TTC549 (cell line): ENCODE data around the gene GLIS1.

Source experiments
- FAIRE-seq: peaks from 2 replicates; lab custom pipeline; 2012; peaks lifted over from hg19 to GRCh38; lab: Jason Lieb, UNC

The GLIS1 gene

GRCh38 chr1:53735681-53736080, 3.3 kb downstream of the GLIS1 start:
- FAIRE-seq = no peak

GRCh38 chr1:53735261-53735660, 3.7 kb downstream of the GLIS1 start:
- no peak for FAIRE-seq

DNA sequence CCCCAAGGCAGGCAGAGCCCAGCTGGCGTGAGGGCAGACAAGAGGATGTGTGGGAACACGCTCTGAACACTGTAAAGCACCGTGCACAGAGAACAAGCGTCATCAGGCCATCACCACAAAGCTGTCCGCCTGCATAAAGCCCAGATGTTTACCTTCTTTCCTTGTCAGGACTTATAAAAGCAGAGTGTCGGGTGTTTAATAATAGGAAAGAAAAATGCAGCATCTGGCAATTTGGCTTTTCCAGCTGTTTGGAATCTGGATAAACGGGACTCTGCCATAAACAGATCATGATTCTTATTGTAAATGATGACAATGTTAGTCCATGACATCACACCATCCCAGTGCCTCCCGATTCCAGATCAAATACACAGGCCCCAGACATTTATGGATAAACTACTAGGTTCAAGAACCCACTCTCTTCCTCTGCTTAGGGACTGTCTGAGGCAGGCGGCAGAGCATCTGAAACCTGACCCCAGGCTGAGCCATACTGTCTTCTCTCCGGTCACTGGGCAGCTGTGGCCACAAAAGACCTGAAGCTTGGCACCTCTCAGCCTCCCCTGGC, 4.2 kb downstream of the GLIS1 start:
- FAIRE-seq = no peak

DNA sequence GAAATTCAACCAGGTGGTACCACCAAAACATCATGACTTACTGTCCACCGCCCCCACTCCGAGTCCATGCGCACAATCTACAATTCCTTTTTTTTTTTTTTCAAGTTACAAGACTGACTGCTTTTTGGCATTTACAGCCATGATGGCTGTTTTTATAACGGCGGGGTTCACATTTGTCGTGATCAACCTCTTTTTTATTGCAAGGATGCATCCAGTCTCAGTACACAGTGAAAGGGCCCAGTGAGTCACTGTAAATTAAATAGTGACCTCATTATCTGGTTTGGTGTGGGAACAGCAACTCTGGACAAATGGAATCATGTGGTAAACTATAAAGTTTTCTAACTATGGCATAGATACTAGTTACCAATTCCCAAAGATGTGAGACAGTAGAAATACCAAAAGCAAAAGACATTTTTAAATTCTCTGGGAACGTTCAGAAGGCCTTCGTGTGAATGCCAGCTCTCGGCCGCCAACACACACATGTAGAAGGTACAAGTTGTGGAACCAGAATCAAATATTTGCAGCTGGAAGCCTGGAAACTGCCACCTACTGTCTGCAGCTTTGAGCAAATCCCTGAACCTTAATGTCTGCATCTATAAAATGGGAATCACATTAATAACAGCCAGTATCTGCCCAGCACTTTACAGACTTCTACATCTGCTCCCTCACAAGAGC, 4.9 kb downstream of the GLIS1 start:
- no peak for FAIRE-seq

DNA sequence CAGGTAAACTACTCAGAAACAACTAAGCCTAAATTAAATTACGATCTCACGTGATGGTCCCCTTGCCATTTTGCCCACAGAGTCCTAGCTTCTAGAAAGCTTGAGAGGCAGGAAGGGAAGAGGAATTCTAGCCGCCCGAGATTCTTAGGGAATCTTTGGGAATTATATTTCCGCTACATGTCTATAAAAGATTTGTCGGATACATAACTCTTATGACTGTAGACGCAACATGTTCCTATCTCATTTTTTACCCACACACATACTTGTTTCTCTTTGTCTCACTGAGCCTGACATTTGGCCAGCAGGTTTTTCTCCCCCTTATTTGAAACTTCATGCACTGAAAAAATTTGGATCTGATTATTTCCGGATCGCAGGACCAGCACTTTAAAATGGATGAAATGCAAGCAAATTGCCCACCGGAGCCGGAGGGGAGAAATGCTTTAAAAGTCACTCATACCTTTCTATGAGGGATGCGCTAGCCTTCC, 5.5 kb downstream of the GLIS1 start:
- FAIRE-seq = no peak

- FAIRE-seq = no peak
Observed at GRCh38 chr1:53732912-53733317, 6.0 kb downstream of the GLIS1 start.

DNA sequence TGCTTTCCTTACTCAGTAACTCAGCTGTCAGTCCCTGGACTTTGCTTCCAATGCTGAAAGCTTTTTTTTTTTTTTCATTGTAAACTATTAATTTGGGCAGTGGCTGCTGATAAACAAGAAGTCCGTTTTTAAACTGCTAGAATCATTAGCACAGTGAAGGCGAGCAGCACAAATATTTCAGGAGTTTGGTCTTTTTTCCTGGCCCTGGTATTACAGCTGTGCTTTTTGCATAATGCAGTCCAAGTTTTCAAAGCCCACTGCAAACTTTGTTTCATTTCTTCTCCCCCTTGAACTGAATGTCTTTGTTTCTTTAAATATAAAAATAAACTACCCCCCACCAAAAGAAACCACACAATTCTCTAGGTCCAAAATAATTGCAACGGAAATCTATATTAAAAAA, 6.6 kb downstream of the GLIS1 start:
- no peak for FAIRE-seq

DNA sequence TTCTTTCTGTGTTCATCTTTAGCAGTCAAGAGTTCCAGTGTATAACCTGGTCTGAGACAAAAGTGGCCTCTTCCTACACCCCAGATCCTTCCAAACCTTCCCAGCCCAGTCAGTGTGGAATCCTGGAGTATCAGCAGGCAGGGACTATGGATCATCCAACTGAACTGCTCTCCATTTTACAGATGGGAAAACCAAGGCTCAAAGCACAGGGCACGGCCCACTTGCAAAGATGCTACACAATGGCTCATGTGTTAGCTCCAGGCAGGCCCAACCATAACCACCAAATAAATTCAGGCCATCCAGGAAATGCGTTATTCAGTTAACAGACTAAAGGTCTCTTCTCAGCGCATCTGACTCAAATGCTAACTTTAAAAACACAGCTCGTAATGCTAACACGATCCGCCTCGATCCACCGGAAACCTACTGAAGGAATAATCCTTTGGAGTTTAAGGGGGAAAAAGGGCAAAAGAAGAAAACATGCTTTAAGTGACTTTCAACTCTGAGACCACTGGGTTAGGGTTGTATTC, 7.1 kb downstream of the GLIS1 start:
- FAIRE-seq = no peak

DNA sequence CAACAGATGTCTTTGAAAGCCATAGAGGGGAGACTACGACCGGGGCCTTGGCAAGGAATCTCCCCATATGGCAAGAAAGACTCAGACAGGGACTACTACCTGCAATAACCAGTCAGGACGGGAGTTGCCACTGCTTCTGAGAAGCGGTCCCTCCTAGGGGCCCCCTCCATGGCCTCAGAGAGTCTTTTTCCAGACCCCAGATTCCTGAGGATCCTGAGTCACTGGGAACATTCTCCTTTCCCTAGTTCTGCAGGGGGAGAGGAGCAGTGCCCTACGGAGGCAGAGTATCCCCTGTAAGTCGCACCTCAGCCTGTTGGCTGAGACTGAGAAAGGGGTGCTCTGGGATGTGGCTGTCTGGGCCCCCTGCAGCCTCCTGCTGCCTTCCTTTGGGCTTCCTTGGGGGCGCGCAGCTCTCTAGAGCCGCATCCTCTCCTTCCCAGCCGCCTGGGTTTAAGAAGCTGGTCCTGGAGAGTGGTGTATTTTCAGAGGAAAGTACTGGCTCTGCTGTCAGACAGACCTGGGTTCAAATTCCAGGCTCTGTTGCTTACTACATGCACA, 7.8 kb downstream of the GLIS1 start:
- FAIRE-seq = no peak

DNA sequence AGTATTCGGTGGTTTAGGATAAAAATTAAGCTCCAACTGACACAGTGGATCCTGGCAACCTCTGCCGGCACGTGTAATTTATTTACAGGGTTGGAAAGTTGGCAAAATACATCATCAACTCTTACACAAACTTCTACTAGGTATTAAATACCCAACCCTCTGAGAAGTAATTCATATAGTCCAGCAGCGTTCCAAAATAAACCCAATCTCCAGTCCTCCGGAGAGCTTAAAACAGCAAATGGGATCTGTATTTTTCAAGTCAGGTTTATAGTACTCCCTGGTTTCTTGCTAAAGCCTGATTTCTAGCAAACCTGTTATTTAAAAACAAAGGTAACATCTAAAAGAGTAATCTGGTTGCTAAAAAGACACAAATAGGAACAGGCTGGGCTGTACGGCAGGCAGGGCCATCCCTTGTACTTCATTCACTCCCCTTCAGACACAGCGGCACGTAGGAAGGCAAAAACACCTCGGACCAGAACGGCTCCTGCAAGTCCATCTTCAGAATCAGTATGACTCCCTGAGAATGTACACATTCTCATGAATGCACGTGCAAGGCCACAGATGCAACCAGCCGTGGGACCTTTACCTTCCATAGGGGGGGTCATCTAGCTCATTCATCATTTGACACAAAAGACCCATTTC, 8.6 kb downstream of the GLIS1 start:
- FAIRE-seq = no peak

DNA sequence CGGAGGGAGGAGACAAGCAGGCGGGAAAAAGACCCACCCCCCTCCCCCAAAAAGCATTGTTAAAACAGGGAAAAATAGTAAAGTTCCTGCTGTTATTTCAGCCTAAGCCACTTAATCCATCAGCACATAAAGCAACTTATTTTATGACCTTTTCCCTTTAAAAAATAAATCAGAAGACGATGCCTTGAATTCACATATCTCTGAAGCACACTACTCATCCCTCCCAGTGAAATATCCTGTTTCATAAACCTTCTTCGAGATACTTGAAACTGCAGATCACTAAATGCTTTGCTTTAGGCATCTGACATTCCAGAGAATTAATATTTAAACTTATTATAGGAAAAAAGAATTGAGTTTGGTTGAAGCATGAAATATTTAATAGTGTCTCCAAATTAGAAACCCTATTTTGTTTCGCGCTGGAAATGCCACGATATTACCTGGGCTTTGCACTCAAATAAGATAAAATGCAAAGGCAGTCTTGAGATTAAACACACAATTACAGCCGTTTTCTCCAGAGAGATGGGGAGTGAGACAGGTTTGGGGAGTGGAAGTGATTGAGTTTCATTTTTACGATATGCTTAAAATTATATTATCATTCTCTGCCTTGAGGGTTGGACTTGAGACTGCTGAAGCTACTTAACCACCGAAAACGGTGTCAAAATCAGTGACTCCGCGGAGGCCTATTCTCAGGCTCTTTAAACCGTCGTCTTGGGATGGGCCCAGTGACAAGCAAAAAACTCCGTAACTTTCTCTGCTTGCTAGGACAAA, 9.3 kb downstream of the GLIS1 start:
- FAIRE-seq = no peak

GRCh38 chr1:53728702-53729455, 10.1 kb downstream of the GLIS1 start:
- FAIRE-seq = no peak

GRCh38 chr1:53728196-53728595, 10.8 kb downstream of the GLIS1 start:
- FAIRE-seq = no peak

DNA sequence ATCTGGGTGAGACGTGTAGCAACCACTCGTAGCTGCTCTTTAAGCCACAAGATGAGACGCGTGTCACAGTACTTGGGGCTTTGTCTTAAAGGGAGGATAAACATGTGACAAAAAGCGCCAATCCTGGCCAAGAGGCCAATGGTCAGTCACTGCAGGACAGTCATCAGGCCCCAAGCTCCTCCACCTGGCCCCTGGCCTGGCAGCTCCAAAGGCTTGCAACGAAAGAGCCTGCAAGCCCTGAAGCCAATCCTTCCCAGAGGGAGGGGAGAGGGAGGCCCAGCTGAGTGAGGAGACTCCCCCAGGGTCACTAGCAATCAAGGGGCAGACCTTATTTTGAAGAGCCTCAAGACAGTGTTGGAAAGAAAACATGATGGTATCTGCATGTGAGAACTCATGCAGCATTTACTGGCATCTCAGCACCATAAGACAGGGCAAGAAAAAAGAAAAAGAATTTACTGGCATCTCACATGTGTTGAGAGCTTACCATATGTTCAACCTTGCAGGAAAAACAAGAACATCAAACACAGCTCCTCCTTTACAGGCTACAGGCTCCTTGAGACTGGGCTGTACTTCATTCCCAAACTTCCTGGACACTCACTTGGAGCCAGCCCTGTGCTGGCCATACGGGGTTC, 11.4 kb downstream of the GLIS1 start:
- FAIRE-seq = no peak

DNA sequence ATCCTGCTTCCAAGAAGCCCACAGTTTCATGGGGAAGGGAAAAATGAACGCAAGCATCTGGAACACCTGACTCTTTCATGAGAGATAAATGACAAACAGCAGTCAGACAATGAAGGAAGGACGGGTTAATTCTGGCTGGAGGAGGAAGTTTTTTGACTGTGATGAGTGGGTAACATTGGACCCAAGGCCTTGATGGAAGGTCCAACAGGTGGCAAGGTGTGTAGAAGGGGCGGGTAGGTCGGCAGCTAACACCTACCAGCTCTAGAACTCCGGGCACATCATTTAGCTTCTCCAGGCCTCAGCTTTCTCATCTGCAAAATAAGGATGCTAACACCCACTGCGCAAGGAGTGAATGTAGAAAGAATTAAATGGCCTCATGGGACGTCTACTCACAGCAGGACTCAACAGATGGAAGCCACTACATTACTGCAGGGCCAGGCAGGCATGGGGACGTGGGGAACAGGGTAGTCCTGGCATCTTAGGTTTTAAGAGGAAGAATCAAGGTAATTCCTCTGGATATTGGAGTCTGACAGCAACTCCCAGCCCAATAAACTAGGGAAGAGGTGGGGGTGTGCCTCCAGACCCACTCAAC, 12.9 kb downstream of the GLIS1 start:
- no peak for FAIRE-seq

- FAIRE-seq = no peak
Observed at GRCh38 chr1:53725238-53725689, 13.7 kb downstream of the GLIS1 start.

GRCh38 chr1:53722025-53722424, 16.9 kb downstream of the GLIS1 start:
- FAIRE-seq = no peak

GRCh38 chr1:53721088-53721487, 17.9 kb downstream of the GLIS1 start:
- FAIRE-seq = no peak

DNA sequence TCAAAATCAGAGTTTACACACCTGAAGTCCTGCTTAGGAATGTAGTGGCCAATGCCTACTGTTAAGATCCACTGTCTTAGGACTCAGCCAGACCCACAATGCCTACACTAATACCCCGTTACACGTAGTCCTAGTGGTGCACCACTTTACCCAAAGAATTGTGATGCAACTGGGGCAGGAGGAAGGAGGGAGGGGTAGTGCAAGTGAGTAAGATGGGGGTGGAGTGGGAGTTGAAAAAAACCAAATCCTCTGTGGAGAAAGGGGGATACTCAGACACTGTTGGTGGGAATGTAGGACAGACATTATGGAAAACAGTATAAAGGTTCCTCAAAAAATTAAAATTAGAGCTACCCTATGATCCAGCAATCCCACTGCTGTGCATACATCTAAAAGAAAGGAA, 19.5 kb downstream of the GLIS1 start:
- FAIRE-seq = no peak

DNA sequence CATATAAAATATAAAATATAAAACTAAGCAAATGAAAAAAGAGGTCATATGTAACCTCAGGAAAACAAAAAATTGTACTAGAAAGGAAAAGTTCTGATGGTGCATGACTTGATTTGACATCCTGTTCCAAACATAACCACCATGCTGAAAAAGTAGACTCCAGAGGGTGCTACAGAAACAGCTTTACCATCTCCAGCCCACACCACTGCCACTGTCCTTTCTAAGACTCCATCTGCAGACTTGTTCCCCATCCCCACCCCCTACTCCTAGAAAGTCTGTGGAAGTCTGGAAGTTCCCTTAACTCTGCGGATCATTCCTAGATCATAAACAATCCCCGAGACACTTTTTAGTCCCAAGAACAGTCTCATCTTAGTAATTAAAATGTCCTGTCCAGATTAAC, 20.5 kb downstream of the GLIS1 start:
- no peak for FAIRE-seq
